ENCODE measurements around the gene GCFC2. TPM values are rescaled to one million over a fixed set of nuclear protein-coding genes. Genes with fewer than 3 reads are reported as not detected.

GCFC2 gene
- total and polyA plus RNA-seq, 9 of the 15 experiments (the other 6 are each of a cell fraction or from before 2014, with no cell fraction given), result 10.5 to 40.6 (median 23.0) TPM

GRCh38 chr2:75710577-75711253 is at the start of gene GCFC2 (continued):
- TF ChIP-seq ZNF609 (CRISPR knock-in tag; IDR thresholded peaks at IDR 0.05; ENCODE audit: borderline replicate concordance), result no peak
- TF ChIP-seq ZNF699 (CRISPR knock-in tag; IDR thresholded peaks at IDR 0.05; ENCODE audit: insufficient replicate concordance), result no peak
- 0 out of 2 replicates have a peak, but pooled peaks have one; percentile 11 for TF ChIP-seq USF2 (CRISPR knock-in tag; IDR thresholded peaks at IDR 0.05)
- no peak for TF ChIP-seq ZBTB7A (IDR thresholded peaks at IDR 0.05; ENCODE audit: borderline replicate concordance, control insufficient read depth, low read depth, low read length)
- TF ChIP-seq JUND (IDR thresholded peaks at IDR 0.05; ENCODE audit: borderline replicate concordance, low read depth, low read length), result peak; percentile 19; the same call in 1 of the 2 replicates
- TF ChIP-seq JUND (tag; IDR thresholded peaks at IDR 0.05; ENCODE audit: borderline replicate concordance, low read depth, low read length), result no peak
- no peak for TF ChIP-seq EHMT2 (IDR thresholded peaks at IDR 0.05)

All from K562 (cell line).